ENCODE measurements around the gene SPZ1. TPM values are rescaled to one million over a fixed set of nuclear protein-coding genes. Genes with fewer than 3 reads are reported as not detected.

SPZ1 gene
- total and polyA plus RNA-seq, 10 of the 15 experiments (the other 5 are each of a cell fraction or from before 2014, with no cell fraction given): not detected

GRCh38 chr5:80296121-80296520 is 23.7 kb upstream of the SPZ1 start:
- ChIA-PET CTCF (no interaction called here), RAD21 (ENCODE audit: unreplicated experiment) (no interaction called here), POLR2A (no interaction called here), SMC1A (ENCODE audit: uncharacterized antibody, unreplicated experiment) (no interaction called here)
- no peak overlapping the region for H3K27ac ChIP-seq (ENCODE audit: control insufficient read depth, insufficient read depth)
- 0% methylated on average over 3 of the region's 6 CpGs for WGBS (ENCODE audit: insufficient coverage, insufficient replicate concordance, low lambda C conversion rate, missing lambda C conversion rate)
- H3K79me2 ChIP-seq (ENCODE audit: control insufficient read depth, insufficient read depth, low read length): no peaks in the 10 kb centered on the region
- no peak for TF ChIP-seq WRNIP1 (IDR thresholded peaks at IDR 0.05; ENCODE audit: borderline replicate concordance, low read depth, low read length)
- no peak for TF ChIP-seq BCLAF1 (IDR thresholded peaks at IDR 0.05)
- no peak for TF ChIP-seq CBX3 (IDR thresholded peaks at IDR 0.05; ENCODE audit: borderline replicate concordance, low read depth)
- no peak for TF ChIP-seq ZBED1 (IDR thresholded peaks at IDR 0.05; ENCODE audit: borderline replicate concordance)
- no peak for TF ChIP-seq CEBPZ (IDR thresholded peaks at IDR 0.05; ENCODE audit: low read depth, low read length)
- TF ChIP-seq RAD51 (IDR thresholded peaks at IDR 0.05): no peak
- TF ChIP-seq NFYB (IDR thresholded peaks at IDR 0.05; ENCODE audit: insufficient read depth, low read depth, low read length): no peak
- TF ChIP-seq SMARCA5 (IDR thresholded peaks at IDR 0.05): no peak
- no peak for TF ChIP-seq NR2C1 (IDR thresholded peaks at IDR 0.05)
- no peak for TF ChIP-seq TAF1 (IDR thresholded peaks at IDR 0.05; ENCODE audit: borderline replicate concordance, low read depth, low read length)
- TF ChIP-seq EGR1 (IDR thresholded peaks at IDR 0.05; ENCODE audit: borderline replicate concordance in 1 of 2, low read depth in 2 of 2, low read length in 2 of 2): no peak
- no peak for TF ChIP-seq ZNF274 (IDR thresholded peaks at IDR 0.05; ENCODE audit: insufficient read depth, insufficient read length)
- TF ChIP-seq GATAD2B (conservative IDR thresholded peaks at IDR 0.05; ENCODE audit: low read depth): no peak
- TF ChIP-seq NRF1 (conservative IDR thresholded peaks at IDR 0.05; ENCODE audit: low read depth, low read length): no peak
- no peak for TF ChIP-seq MEF2A (IDR thresholded peaks at IDR 0.05; ENCODE audit: insufficient read depth, low read depth, low read length)
- no peaks in the 10 kb centered on the region for H3K4me1 ChIP-seq (ENCODE audit: control insufficient read depth, insufficient read depth, low read length)
- H3K36me3 ChIP-seq (ENCODE audit: control insufficient read depth in 2 of 2, insufficient read depth in 2 of 2, low read length in 1 of 2): no peaks in the 10 kb centered on the region
- no peak overlapping the region for H2AFZ ChIP-seq (ENCODE audit: control insufficient read depth, low read depth, low read length)
- in situ Hi-C loops (cut with MboI) (loop anchor here (5.0 kb wide), 1 partner anchor 204 kb away; no protein-coding TSS in a partner anchor), intact Hi-C loops (cut with micrococcal nuclease; ENCODE audit: unreplicated experiment) (no loop called here)
- H3K4me3 ChIP-seq: no peak overlapping the region
- FAIRE-seq (no peak), DNase-seq (ENCODE audit: low read depth, low spot score) (no peak), ATAC-seq (no peak)
- no peak overlapping the region for H3K9ac ChIP-seq (ENCODE audit: control insufficient read depth, insufficient read depth, low read length)
- H3K9me3 ChIP-seq (replicated peaks; ENCODE audit: control insufficient read depth, insufficient read depth, low read length): no peaks in the 10 kb centered on the region
- BruUV-seq (replicated peaks): no TSS peak
- no peaks in the 10 kb centered on the region for H4K20me1 ChIP-seq (ENCODE audit: control insufficient read depth, insufficient read depth)
- no peak overlapping the region for H3K4me2 ChIP-seq (ENCODE audit: control insufficient read depth, insufficient read depth)
- H3K27me3 ChIP-seq (replicated peaks in 1 of 2; ENCODE audit: control insufficient read depth in 2 of 2, insufficient read depth in 2 of 2, low read length in 1 of 2): no peaks in the 10 kb centered on the region

All from GM12878 (cell line).